ENCODE data around the gene MPHOSPH9.
A peak's percentile ranks its signal among the peaks of the same experiment; 100 is the strongest.

The MPHOSPH9 gene

GRCh38 chr12:123232807-123233504 is at the start of gene MPHOSPH9, which contains the start of gene MTRFR:
Gene MPHOSPH9, minus strand, starts transcription at chr12:123233141. Its CDS starts 2,777 bp downstream, at chr12:123230364.
Gene MTRFR, plus strand, starts transcription at chr12:123233436. Its CDS starts 20,239 bp downstream, at chr12:123253675.
- peak; percentile 100 for DNase-seq

- DNase-seq, result no peak
Measured at GRCh38 chr12:123282111-123282510, 49.2 kb upstream of the MPHOSPH9 start.

GRCh38 chr12:123280971-123281370 is 48.0 kb upstream of the MPHOSPH9 start:
- DNase-seq, result no peak

GRCh38 chr12:123278101-123278627 is 45.2 kb upstream of the MPHOSPH9 start:
- DNase-seq, result no peak

GRCh38 chr12:123273166-123273565 is 40.2 kb upstream of the MPHOSPH9 start:
- no peak for DNase-seq

- peak; percentile 77 for DNase-seq
Measured at GRCh38 chr12:123271001-123271668, 38.2 kb upstream of the MPHOSPH9 start.

GRCh38 chr12:123270214-123271000 is 37.5 kb upstream of the MPHOSPH9 start:
- DNase-seq, result no peak

- no peak for DNase-seq
Measured at GRCh38 chr12:123269896-123270213, 36.9 kb upstream of the MPHOSPH9 start.

- DNase-seq, result peak; percentile 19
Measured at GRCh38 chr12:123269395-123269892, 36.5 kb upstream of the MPHOSPH9 start.

- DNase-seq, result no peak
Measured at GRCh38 chr12:123268850-123269249, 35.9 kb upstream of the MPHOSPH9 start.

- DNase-seq, result no peak
Measured at GRCh38 chr12:123267991-123268843, 35.3 kb upstream of the MPHOSPH9 start.

- no peak for DNase-seq
Measured at GRCh38 chr12:123267335-123267920, 34.5 kb upstream of the MPHOSPH9 start.

- no peak for DNase-seq
Measured at GRCh38 chr12:123266679-123267277, 33.8 kb upstream of the MPHOSPH9 start.

GRCh38 chr12:123265851-123266678 is 33.1 kb upstream of the MPHOSPH9 start:
- DNase-seq, result no peak

GRCh38 chr12:123264642-123265041 is 31.7 kb upstream of the MPHOSPH9 start:
- no peak for DNase-seq

- no peak for DNase-seq
Measured at GRCh38 chr12:123263196-123263817, 30.4 kb upstream of the MPHOSPH9 start.

- no peak for DNase-seq
Measured at GRCh38 chr12:123261196-123261595, 28.3 kb upstream of the MPHOSPH9 start.

GRCh38 chr12:123260081-123260480 is 27.1 kb upstream of the MPHOSPH9 start:
- no peak for DNase-seq

- no peak for DNase-seq
Measured at GRCh38 chr12:123258593-123258992, 25.7 kb upstream of the MPHOSPH9 start.

GRCh38 chr12:123254853-123255446 is 22.0 kb upstream of the MPHOSPH9 start:
- DNase-seq, result no peak

Measured in CD4-positive, alpha-beta T cell treated with Interleukin-12 subunit alpha and Interleukin-12 subunit beta, for 1 hour (primary cell).